Left colon (tissue), 2 donors: ENCODE measurements around the gene CEP85. TPM values are rescaled to one million over a fixed set of nuclear protein-coding genes. Genes with fewer than 3 reads are reported as not detected.
"Not testable (repeated sequence)": the region's sequence is repeated elsewhere in the genome, so short reads cannot be mapped to it uniquely, and the experiment has no call there.

ENCODE experiments used
- ATAC-seq: fragments of 200-7000 bp; cut with Tn5 transposase; one replicate; pipeline ENCODE4 v1.9.1; 2020; ENCODE audit warnings: mild to moderate bottlenecking, moderate library complexity
- DNase-seq, 2 donors: peaks; one replicate each; pipeline ENCODE4 v3.0.0-alpha.2; 2020
- intact Hi-C, 2 donors: fragments of 100-400 bp; cut with DNase I in 1 of 2; cut with micrococcal nuclease in 1 of 2; formaldehyde crosslinking; loops; one replicate each; pipeline versions ENCODE4 v1.11.2 to v1.14.0; 2022; cut with DNase I, micrococcal nuclease
- total RNA-seq, 2 donors: library from RNA; stranded (reverse); fragmentation: NEBNext Ultra II Directional; extraction: Animal tissue kit (Norgen Biotek cat#: 25700); gene quantifications; one replicate each; pipeline ENCODE4 v1.2.1, GENCODE V29; 2021
- donor health status: DM: no; HTN: no; CAD: no.
- donor health status: DM: yes; HTN: yes; CAD: no.

The CEP85 gene
- total RNA-seq, 2 donors from 2014 or later: 11.4 to 16.7 TPM

DNA sequence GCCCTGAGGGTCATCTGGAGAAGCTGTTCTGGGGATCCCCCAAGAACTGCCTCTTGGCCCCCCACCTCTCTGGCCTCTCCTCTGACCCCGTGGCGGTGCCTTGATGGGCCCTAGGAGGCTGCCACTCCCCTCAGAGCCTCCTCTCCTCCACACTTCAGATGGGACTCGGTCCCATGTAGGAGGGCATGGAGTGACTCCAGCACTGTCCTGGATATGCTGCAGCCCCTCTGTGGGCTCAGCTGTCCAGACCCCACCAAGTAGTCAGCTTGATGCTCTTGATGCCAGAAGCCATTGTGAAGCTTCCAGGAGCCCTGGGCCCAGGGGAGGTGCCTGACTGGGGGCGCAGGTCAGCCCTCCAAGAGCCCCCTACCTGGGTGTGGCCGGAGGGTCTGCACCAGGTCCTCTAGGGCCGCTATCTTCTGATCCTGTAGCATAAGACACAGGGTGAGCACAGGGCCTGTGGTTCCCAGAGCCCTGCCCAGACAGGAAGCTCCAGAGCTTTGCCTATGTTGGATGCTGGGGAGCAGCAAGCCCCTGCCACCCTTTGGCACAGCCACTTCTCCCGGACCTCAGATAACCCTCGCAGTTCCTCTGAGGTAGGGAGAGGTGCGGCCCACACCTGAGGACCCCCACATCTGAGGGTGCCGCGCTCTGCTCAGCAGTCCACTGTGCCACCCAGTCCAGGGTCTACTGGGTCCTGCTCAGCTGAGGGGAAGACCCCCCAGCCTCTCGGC lies 63.2 kb downstream of the CEP85 start:
- intact Hi-C loops: no loop called here
- ATAC-seq (no peak), DNase-seq (no peak)

DNA sequence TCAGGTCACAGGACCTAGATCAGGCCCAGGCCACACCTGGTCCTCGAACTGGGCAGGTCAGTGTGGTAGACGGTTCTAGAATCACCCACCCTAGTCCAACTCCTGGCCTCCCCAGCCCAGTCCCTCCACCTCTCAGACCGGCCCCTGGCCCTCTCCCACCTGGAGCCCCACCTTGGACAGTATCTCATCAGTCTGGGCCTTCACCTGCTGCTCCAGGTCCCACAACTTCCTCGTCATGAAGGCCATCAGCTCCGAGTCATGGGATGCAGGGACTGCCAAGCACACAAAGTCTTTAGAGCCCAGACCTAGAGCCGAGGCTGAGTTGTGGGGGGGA lies 63.8 kb downstream of the CEP85 start:
- DNase-seq (no peak), ATAC-seq (no peak)
- intact Hi-C loops: no loop called here

- no peak for DNase-seq
- intact Hi-C loops: no loop called here
- ATAC-seq: no peak
Observed at GRCh38 chr1:26300578-26301275, 66.7 kb downstream of the CEP85 start.

DNA sequence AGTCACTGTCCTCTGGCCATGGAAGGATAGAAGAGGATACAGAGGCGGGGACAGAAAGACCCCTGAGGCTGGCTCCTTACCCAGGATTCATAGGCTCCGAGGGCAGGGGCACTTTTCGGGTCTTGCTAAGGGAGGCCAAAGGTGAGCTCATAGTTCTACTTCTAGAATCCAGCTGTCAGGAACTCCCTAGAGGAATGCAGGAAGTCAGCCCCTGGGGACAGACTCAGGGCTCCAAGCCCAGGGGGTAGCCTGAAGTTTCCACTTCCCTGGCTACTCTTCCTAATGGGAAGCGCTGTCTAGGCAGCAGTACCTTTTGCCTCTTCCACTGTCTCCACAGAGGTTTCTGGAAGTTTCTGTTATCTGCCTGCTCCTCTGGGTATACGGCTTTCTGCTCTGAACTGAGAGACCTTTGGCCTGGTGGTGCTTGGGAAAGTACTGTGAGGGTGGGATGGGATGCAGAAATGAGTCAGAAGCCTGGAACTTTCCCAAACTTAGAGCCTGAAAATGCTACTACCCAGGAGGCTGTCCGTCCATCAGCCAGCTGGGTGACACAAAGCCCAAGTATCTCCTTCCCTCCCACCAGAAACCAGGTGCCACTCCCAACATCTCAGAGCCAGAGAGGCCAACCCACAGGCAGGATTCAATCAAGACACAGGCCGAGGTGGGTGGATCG lies 68.9 kb downstream of the CEP85 start:
- DNase-seq (no peak), ATAC-seq (no peak)
- intact Hi-C loops: no loop called here

- DNase-seq (no peak), ATAC-seq (peak; percentile 2)
- intact Hi-C loops: no loop called here
Observed at GRCh38 chr1:26305667-26306289, 71.8 kb downstream of the CEP85 start.

DNA sequence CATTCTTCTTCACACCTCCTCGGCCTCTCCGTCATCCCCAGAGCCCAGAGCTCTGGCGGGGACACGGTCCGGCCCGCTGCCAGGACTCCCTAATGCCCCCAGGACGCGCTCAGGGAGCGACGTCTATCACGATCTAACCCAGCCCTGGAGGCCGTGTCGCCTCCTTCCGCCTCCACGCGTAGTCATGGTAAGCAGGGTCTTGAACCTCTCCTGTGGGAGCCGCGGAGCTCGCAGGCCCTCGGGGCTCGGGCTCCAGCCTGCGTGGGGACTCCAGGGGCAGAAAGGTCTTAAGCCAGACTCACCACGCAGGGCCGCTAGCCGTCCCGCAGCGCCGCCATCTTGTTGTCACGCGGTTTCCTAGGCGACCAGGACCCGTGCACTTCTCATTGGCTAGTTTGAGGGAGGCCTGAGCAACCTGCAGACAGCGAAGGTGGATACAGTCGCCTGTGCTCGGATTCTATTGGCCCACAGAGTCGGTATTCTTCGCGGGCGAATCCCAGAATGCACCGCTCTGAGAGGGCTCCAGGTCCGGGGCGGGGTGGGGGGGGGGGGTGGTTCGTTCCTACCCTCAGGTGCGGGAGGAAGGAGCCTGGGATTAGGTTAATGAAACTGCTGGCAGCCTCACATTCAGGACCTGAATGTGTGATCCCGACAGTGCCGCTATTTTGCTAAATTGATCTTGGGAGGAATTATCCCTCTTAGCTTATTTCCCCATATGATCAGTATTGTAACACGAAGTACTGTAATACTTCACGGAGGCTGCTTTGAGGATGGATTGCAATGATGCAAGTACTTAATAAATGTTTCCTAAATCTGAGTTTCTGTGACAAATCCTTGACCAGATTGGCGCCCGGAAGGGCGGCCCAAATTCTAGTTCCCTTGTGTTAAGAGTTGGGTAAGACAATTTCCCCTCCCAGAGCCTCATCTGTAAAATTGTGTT lies 72.6 kb downstream of the CEP85 start, which contains the start of gene UBXN11:
TSS of gene UBXN11 (minus strand) at position 347 of the 940 bp plus-strand sequence. CDS start 3,753 bp downstream, outside the sequence.
- peak; percentile 95 to 96 for DNase-seq
- ATAC-seq: peak; percentile 100
- intact Hi-C loops: no loop called here

- no peak for ATAC-seq
- no peak for DNase-seq
- intact Hi-C loops: no loop called here
Observed at GRCh38 chr1:26307363-26307781, 73.4 kb downstream of the CEP85 start.

DNA sequence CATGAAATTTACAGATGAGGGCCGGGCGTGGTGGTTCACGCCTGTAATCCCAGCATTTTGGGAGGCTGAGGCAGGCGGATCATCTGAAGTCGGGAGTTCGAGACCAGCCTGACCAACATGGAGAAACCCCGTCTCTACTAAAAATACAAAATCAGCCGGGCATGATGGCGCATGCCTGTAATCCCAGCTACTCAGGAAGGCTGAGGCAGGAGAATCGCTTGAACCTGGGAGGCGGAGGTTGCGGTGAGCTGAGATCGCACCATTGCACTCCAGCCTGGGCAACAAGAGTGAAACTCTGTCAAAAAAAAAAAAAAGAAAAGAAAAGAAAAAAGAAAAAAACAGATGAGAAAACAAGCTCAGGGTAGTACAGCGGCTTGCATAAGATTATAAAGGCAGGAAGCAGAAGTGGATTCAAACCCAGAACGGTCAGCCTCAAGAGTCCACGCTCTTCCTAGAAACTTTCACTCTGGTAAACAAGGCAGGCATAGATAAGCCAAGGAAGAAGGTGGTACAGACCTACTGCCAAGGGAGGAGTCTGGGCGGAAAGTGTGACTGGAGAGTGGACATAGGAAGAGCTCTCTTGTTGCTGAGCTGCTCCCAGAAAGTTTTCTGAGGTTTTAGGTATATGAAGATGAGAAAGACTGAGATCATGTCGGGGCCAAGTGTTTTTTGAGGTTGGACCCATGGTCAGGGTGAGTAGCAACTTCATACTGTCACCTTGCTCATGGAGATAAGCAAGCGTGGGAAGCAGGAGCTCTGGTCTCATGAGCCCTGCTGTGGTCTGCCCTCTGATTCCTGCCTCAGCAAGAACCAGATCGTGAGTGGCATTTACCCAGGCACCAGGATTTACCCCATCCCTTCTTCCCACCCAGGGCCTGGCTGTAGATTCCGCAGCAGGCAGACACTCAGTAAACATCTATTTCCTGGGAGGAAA lies 74.2 kb downstream of the CEP85 start:
- intact Hi-C loops, ATAC-seq, DNase-seq: not testable (repeated sequence)

GRCh38 chr1:26314501-26314900 lies 80.5 kb downstream of the CEP85 start:
- DNase-seq (no peak), ATAC-seq (no peak)
- intact Hi-C loops: no loop called here

DNA sequence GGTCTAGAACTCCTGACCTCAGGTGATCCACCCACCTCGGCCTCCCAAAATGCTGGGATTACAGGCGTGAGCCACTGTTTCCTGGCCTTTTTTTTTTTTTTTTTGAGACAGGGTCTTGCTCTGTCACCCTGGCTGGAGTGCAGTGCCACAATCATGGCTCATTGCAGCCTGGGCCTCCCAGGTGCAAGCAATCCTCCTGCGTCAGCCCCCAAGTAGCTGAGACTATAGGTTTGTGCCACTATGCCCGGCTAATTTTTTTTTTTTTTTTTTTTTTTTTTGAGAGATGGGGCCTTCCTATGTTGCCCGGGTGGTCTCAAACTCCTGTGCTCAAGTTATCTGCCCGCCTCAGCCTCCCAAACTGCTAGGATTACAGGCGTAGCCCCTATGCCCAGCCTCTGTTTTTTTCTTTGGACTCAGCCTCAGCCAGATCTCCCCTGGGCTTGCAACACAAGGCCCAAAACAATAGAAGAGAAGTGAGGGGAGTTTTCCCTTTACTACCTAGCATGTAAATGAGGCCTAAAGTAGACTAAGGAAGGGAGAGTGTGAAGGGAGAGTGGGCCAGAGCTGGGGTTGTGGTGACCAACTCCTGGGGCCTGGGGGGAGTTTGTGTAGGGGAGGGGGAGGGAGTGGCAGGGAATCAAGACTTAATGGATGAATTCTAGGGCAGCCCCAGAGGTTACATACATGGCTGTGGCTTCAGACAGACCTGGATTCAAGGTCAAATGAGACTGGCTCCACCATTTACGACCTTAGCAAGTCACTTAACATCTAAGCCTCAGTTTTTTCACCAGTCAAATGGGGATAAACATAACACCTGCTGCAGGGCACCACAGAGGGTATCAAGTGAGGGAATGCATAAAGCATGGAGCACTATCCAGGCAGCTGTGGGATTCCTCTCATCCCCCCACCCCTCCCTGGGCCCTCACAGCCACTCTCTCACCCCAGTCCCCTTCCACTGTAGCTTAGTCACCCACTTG lies 82.2 kb downstream of the CEP85 start:
- no peak for ATAC-seq
- intact Hi-C loops: no loop called here
- no peak for DNase-seq

GRCh38 chr1:26317146-26317545 lies 83.1 kb downstream of the CEP85 start:
- intact Hi-C loops: no loop called here
- ATAC-seq (no peak), DNase-seq (no peak)

- peak; percentile 35 to 43 for DNase-seq
- ATAC-seq: no peak
- intact Hi-C loops: no loop called here
Observed at GRCh38 chr1:26317612-26318337, 83.8 kb downstream of the CEP85 start, which contains the start of gene CD52. CD52 (plus strand) TSS chr1:26317958; CDS start chr1:26318018, 60 bp downstream.

DNA sequence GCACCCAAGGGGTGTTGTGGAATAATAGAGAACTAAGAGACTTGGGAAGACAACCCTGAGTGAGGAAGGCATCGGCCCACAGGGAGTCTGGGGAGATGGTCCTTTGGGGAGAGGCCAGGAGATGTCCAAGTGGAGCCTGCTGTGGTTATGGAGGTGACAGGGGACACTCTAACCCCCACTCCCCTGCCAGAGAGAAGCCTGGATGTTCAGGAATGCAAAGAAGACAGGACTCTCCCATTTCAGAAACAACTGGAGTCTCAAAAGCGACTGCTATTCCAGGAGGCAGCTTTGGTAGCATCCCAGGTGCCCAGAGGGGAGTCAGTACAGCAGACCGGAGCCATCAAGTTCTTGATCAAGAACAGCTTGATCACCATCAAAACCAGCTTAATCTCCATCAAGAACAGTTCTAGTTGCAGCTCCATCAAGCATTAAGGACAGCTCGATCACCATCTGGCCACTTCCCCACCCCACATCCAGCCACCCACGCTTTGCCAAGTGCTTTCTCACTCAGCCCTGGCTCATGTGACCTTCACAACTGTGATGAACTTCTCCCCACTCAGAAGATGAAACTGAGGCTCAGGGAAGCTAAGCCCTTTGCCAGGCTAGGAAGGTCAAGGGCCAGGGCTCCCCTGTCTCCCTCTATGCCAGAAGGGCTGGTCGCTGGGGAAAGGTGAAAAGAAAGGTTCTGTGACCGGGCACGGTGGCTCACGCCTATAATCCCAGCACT lies 84.5 kb downstream of the CEP85 start:
- DNase-seq (peak; percentile 38 to 51), ATAC-seq (no peak)
- intact Hi-C loops: no loop called here

GRCh38 chr1:26320896-26321295 lies 86.9 kb downstream of the CEP85 start:
- ATAC-seq (no peak), DNase-seq (no peak)
- intact Hi-C loops: loop anchor here in 1 of 2 donors (10.0 kb wide), 1 partner anchor 46 kb away; no protein-coding TSS in a partner anchor
